Kidney capillary endothelial cell (primary cell): ENCODE measurements around the gene NUDT3.
A peak's percentile ranks its signal among the peaks of the same experiment; 100 is the strongest.
"Not testable (repeated sequence)": the region's sequence is repeated elsewhere in the genome, so short reads cannot be mapped to it uniquely, and the experiment has no call there.

Experiments
- DNase-seq: peaks from one replicate; pipeline ENCODE4 v3.0.0-alpha.2; 2018; ENCODE audit warnings: low spot score

The NUDT3 gene

GRCh38 chr6:34249469-34250261 lies 142.8 kb downstream of the NUDT3 start:
- no peak for DNase-seq

DNA sequence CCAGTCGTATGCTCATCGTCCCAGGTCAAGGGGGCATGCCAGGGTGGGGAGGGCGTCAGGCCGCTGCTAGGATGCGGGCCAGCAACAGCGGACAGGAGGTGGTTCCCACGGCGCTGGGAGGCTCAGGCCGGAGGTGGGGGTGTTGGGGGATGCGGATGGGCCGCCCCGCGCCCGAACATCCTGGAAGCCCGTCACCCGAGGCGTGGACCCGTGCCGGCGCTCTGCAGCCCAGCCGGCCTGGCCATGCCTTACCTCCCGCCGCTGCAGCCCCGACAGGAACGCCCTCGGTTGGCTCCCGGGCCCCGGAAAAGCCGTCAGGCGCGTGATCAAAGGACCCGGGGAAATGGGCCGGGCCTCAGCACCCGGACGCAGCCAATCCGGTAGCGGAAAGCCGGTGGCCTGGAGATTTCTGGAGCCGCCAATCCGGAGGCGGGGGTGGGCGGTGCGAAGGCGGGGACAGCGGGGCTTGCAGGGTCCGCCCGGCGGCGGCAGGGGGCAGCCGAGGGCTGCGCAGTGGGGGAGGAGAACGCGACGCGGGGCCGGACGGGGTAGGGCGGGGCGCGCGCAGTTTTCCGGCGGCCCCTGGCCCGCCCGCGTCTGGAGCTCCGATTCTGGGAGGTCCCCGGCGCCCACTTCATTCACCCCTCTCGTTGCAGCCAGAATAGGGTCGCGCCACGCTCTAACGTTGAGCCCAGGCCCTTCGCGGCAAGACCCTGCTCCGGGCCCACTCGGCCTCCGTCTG lies 143.6 kb downstream of the NUDT3 start, which contains the start of gene SMIM29:
Gene SMIM29, minus strand, starts transcription at position 280 of the 742 bp plus-strand sequence. CDS start 1,215 bp downstream, outside the sequence.
- DNase-seq, result peak; percentile 93

- DNase-seq, result no peak
Observed at GRCh38 chr6:34248198-34248726, 144.2 kb downstream of the NUDT3 start.

DNA sequence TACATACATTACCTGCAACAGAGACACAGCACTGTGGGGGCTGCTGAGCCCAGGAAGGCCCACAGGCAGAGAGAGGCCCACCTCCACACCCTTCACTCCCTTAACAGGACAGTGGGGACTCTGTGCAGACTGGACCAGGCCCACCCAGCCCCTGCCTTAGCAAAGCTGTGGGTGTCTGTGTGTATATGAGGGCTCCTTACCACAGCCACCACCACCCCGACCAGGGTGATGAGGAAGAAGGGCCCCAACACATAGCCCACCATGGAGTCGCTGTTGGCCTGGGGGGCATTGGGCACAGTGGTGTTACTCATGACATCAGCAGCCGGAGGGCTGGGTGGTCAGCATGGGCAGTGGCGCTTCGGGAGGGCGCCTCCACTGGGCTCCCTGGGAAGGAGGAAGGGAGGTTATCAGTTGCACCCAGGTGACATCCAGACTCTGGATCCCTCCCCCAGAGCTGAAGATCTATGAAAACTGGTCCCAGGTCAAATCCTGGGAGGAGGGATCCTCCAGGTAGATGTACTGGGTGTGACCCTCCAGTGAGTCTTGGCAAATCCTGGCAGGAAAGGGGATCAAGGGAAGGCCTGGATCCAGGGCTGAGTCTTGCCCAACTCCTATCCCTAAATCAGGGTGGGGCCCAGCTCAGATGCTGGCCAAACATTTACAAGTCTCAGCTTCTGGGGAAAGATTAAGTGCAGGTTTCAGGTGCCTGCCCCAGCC lies 144.8 kb downstream of the NUDT3 start:
- no peak for DNase-seq

DNA sequence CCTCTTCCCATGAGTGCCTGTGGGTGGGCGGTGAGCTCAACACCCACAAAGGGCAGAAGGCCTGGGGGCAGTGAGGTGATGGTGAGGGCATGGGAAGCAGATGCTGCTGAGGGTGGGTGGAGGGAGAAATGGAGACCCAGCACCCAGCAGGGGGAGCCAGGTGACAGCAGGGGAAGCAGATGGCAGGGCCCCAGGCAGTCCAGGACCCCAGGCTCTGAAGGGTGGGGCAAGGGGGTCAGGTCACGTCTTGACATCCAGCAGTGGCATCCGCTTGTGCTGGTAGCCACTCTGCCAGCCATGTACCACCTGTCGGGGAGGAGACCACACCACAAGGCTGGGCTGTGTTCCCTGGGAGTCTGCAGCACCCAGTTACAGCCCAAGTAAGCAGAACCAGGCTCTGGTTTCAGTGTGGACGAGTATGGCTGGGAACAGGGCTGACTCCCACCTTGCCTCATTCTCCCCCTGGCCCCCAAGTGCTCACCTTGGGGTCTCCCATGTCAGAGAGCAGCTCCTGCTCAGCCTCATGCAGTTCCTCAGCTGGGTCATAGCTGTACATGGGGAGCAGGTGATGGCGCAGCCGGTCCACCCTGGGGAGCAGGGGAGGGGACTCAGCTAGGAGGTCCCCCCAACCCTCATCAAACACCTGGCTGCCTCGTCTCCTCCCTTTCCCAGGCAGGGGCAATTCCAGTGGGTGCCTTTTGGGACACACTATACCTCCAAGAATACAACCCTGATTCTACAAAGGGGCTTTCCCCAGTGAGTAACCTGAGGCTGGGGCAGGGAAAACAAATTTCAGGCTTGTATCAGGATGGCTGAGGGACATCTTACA lies 145.7 kb downstream of the NUDT3 start:
- DNase-seq, result no peak

GRCh38 chr6:34246249-34246562 lies 146.3 kb downstream of the NUDT3 start:
- DNase-seq, result no peak

GRCh38 chr6:34245761-34246140 lies 146.7 kb downstream of the NUDT3 start:
- DNase-seq, result not testable (repeated sequence)

DNA sequence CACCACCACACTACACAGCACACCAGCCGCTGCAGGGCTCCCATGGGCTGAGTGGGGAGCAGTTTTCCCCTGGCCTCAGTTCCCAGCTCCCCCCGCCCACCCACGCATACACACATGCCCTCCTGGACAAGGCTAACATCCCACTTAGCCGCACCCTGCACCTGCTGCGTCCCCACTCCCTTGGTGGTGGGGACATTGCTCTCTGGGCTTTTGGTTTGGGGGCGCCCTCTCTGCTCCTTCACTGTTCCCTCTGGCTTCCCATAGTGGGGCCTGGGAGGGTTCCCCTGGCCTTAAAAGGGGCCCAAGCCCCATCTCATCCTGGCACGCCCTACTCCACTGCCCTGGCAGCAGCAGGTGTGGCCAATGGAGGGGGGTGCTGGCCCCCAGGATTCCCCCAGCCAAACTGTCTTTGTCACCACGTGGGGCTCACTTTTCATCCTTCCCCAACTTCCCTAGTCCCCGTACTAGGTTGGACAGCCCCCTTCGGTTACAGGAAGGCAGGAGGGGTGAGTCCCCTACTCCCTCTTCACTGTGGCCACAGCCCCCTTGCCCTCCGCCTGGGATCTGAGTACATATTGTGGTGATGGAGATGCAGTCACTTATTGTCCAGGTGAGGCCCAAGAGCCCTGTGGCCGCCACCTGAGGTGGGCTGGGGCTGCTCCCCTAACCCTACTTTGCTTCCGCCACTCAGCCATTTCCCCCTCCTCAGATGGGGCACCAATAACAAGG lies 147.3 kb downstream of the NUDT3 start:
- not testable (repeated sequence) for DNase-seq

GRCh38 chr6:34243901-34244884 lies 148.3 kb downstream of the NUDT3 start:
- DNase-seq, result peak; percentile 98

DNA sequence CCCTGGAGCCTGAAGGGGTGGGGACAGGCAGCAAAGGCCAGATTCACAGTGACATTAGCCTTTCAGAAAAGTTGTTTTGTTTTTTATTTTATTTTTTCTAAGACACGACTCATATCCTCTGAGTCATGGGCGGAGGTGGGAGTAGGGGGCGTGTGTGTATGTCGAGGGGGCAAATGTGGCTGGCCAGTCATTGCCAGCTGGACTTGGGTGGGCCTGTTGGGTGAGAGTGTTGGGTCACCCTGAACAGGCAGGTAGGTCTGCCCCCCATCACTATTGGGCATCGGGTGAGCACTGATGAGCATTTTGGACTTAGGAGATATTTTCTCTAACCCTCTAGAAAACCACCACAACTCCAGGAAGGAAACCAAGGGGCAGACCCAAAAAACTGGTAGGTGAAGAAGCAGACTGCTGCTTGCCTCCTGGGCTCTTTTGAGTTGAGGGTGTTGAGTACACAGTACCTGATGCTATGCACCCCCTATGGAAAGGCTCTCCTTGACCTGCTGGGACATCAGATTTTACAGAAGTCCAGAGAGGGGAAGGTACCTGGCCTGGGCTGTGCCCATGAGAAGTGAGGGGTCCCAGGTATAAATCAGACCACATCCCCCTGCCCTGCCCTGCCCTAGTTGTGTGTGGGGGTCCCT lies 149.2 kb downstream of the NUDT3 start:
- DNase-seq, result peak; percentile 88

GRCh38 chr6:34242252-34243130 lies 150.0 kb downstream of the NUDT3 start:
- DNase-seq, result no peak

GRCh38 chr6:34241351-34242215 lies 150.9 kb downstream of the NUDT3 start:
- no peak for DNase-seq

DNA sequence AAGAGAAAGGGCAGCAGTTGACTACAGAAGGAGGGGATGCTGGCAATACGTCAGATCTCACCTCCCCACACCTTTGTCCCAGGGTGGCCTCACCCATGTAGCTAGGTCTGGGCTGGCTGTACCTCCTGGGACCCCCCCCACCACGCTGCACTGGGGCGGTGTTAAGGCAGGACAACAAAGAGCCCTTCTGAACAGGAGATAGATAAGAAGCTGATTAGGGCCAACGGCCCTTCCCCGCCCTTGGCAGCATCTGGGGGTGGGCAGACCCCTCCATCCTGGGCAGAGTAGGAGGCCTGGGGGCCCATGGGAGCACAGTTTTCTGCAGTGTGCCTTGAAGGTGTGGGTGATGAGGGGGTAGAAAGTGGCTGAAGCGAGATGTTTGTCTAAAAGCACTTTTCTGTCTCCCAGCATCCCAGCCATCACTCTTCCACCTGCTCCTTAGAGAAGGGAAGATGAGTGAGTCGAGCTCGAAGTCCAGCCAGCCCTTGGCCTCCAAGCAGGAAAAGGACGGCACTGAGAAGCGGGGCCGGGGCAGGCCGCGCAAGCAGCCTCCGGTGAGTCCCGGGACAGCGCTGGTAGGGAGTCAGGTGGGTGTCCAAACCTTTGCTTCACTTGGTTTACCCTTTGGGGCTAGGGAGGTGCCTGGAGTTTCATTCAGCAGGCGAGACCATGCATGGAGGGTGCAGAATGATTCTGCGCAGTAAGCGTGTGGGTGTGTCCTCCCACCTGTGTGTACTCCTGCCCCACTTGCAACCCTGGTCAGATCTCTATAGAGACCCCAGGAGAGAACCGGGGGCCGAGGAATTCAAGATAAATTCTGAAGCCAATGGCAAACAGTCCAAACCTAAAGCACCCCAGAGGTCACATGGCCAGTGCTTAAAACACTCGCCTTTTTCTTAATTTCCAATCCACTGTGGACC lies 151.9 kb downstream of the NUDT3 start:
- no peak for DNase-seq

DNA sequence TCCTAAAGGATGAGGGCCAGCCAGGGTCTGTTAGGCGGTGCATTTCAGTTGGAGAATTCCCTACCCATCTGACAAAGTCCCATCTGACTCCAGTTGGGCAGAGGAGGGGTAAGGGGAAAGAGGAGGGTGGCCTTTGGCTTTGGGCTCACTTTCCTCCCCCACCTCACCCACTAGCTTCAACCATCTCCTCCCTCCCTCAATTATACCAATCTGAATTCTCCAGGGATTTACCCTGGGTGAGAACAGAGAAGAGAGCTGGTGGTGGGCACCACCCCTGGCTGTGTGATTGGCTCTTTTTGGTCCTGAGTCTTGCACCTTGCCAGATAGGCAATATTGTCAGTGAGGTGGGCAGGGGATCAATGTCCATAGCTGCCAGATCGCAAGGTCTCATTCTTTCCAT lies 152.6 kb downstream of the NUDT3 start:
- DNase-seq, result no peak

- no peak for DNase-seq
Observed at GRCh38 chr6:34239500-34239825, 153.0 kb downstream of the NUDT3 start.
